Left ventricle myocardium inferior (tissue), 1 donor: ENCODE results near the gene TRAF1. TPM values are rescaled to one million over a fixed set of nuclear protein-coding genes. Genes with fewer than 3 reads are reported as not detected.

Source experiments
- DNase-seq: peaks from one replicate; pipeline ENCODE4 v3.0.0-alpha.2; 2020
- H3K27ac ChIP-seq: fragments of 200-600 bp; replicated peaks from 2 replicates; pipeline ENCODE4 v1.8.0; 2021
- H3K27me3 ChIP-seq: fragments of 200-600 bp; 2 replicates; pipeline ENCODE4 v1.8.0; 2021; ENCODE audit warnings: low read depth
- H3K36me3 ChIP-seq: fragments of 200-600 bp; 2 replicates; pipeline ENCODE4 v1.8.0; 2021
- H3K4me1 ChIP-seq: fragments of 200-600 bp; 2 replicates; pipeline ENCODE4 v1.8.0; 2021
- H3K4me3 ChIP-seq: fragments of 200-600 bp; 2 replicates; pipeline ENCODE4 v1.8.0; 2021; ENCODE audit warnings: mild to moderate bottlenecking, moderate library complexity
- H3K9me3 ChIP-seq: fragments of 200-600 bp; replicated peaks from 2 replicates; pipeline ENCODE4 v1.8.0; 2021
- CTCF ChIP-seq: fragments of 200-600 bp; IDR thresholded peaks from 2 replicates; pipeline ENCODE4 v1.8.0; 2021; ENCODE audit warnings: antibody characterized with exemption, mild to moderate bottlenecking, borderline replicate concordance
- intact Hi-C: fragments of 100-400 bp; cut with micrococcal nuclease; formaldehyde crosslinking; loops from one replicate; pipeline ENCODE4 v1.11.0; 2022
- total RNA-seq: library from RNA; stranded (reverse); fragmentation: NEBNext Ultra II Directional; extraction: Animal tissue kit (Norgen Biotek cat#: 25700); gene quantifications from one replicate; pipeline ENCODE4 v1.2.1, GENCODE V29; 2021
- donor health status: DM: no; HTN: yes; CAD: no; lungs with severe emphysema.

The TRAF1 gene
- total RNA-seq, 1 donor from 2014 or later, result 2.6 TPM

- Histone ChIP-seq H3K36me3 (peaks cover 12% of the 10 kb centered on the region), H3K9me3 (no peaks in the 10 kb centered on the region), H3K27me3 (no peaks in the 10 kb centered on the region), H3K4me3 (peak overlapping the region; percentile 71), H3K27ac (peak overlapping the region; percentile 88), H3K4me1 (peaks cover 9% of the 10 kb centered on the region)
- intact Hi-C loops, result no loop called here
- no peak for DNase-seq
- TF ChIP-seq CTCF, result no peak
These were observed 58.3 kb downstream of the TRAF1 start for GRCh38 chr9:120868339-120868675.

- H3K36me3 ChIP-seq, result peaks cover 12% of the 10 kb centered on the region
These were observed 58.8 kb downstream of the TRAF1 start for GRCh38 chr9:120867676-120868338.

GRCh38 chr9:120866651-120867050, 59.9 kb downstream of the TRAF1 start:
- no peak for DNase-seq
- Histone ChIP-seq H3K27me3 (no peaks in the 10 kb centered on the region), H3K27ac (no peak overlapping the region), H3K4me1 (peaks cover 9% of the 10 kb centered on the region), H3K4me3 (no peak overlapping the region), H3K9me3 (no peaks in the 10 kb centered on the region), H3K36me3 (peaks cover 12% of the 10 kb centered on the region)
- intact Hi-C loops, result no loop called here
- no peak for TF ChIP-seq CTCF

More at GRCh38 chr9:120867676-120868338, 58.8 kb downstream of the TRAF1 start:
- DNase-seq, result no peak
- Histone ChIP-seq H3K27ac (peak overlapping the region; percentile 88), H3K27me3 (no peaks in the 10 kb centered on the region), H3K4me1 (peaks cover 9% of the 10 kb centered on the region), H3K4me3 (peak overlapping the region; percentile 71), H3K9me3 (no peaks in the 10 kb centered on the region)
- intact Hi-C loops, result no loop called here
- TF ChIP-seq CTCF, result no peak

GRCh38 chr9:120865809-120866208, 60.8 kb downstream of the TRAF1 start:
- no peak for TF ChIP-seq CTCF
- Histone ChIP-seq H3K4me3 (no peak overlapping the region), H3K4me1 (peaks cover 9% of the 10 kb centered on the region), H3K36me3 (peaks cover 17% of the 10 kb centered on the region), H3K9me3 (no peaks in the 10 kb centered on the region), H3K27ac (no peak overlapping the region), H3K27me3 (no peaks in the 10 kb centered on the region)
- intact Hi-C loops, result no loop called here
- DNase-seq, result no peak

GRCh38 chr9:120865176-120865575, 61.4 kb downstream of the TRAF1 start:
- Histone ChIP-seq H3K9me3 (no peaks in the 10 kb centered on the region), H3K36me3 (peaks cover 24% of the 10 kb centered on the region), H3K27ac (no peak overlapping the region), H3K4me1 (peaks cover 9% of the 10 kb centered on the region), H3K4me3 (no peak overlapping the region), H3K27me3 (no peaks in the 10 kb centered on the region)
- TF ChIP-seq CTCF, result no peak
- intact Hi-C loops, result no loop called here
- no peak for DNase-seq
